Neural progenitor cell (in vitro differentiated cells): ENCODE measurements around the gene DYSF. TPM values are rescaled to one million over a fixed set of nuclear protein-coding genes. Genes with fewer than 3 reads are reported as not detected.

ENCODE experiments used
- DNase-seq: peaks from one replicate; pipeline ENCODE4 v3.0.0-alpha.2; 2016; ENCODE audit warnings: low spot score
- H2AFZ ChIP-seq: fragments of 200-600 bp; sonication (generic); replicated peaks from 2 replicates; pipeline ENCODE4 v1.6.1; 2016; ENCODE audit warnings: antibody characterized with exemption
- H3F3A ChIP-seq: fragments of 200-600 bp; sonication (generic); 2 replicates; pipeline ENCODE4 v1.6.1; 2016; ENCODE audit warnings: antibody characterized with exemption, low read depth
- H3K27ac ChIP-seq: fragments of 200-600 bp; sonication (generic); 2 replicates; pipeline ENCODE4 v1.5.1; 2016; ENCODE audit warnings: mild to moderate bottlenecking
- H3K27me3 ChIP-seq: fragments of 200-600 bp; sonication (generic); 2 replicates; pipeline ENCODE4 v1.6.1; 2016; ENCODE audit warnings: mild to moderate bottlenecking, moderate library complexity
- H3K36me3 ChIP-seq: fragments of 200-600 bp; sonication (generic); 2 replicates; pipeline ENCODE4 v1.5.1; 2016
- H3K4me1 ChIP-seq: fragments of 200-600 bp; sonication (generic); 2 replicates; pipeline ENCODE4 v1.6.1; 2016; ENCODE audit warnings: mixed run types
- H3K4me2 ChIP-seq: fragments of 200-600 bp; sonication (generic); 2 replicates; pipeline ENCODE4 v1.6.1; 2016
- H3K4me3 ChIP-seq: fragments of 200-600 bp; sonication (generic); 2 replicates; pipeline ENCODE4 v1.5.1; 2016
- H3K79me2 ChIP-seq: fragments of 200-600 bp; sonication (generic); 2 replicates; pipeline ENCODE4 v1.6.1; 2016; ENCODE audit warnings: low read depth
- H3K9ac ChIP-seq: fragments of 200-600 bp; sonication (generic); 2 replicates; pipeline ENCODE4 v1.6.1; 2016
- H3K9me3 ChIP-seq: fragments of 200-600 bp; sonication (generic); 2 replicates; pipeline ENCODE4 v1.5.1; 2016; ENCODE audit warnings: low read depth
- H4K20me1 ChIP-seq: fragments of 200-600 bp; sonication (generic); 2 replicates; pipeline ENCODE4 v1.6.1; 2016; ENCODE audit warnings: low read depth
- H3K27ac Mint-ChIP-seq: 3 replicates; pipeline ENCODE4 v1.8.0; 2021; ENCODE audit warnings: mixed read lengths
- H3K27me3 Mint-ChIP-seq: 2 replicates; pipeline ENCODE4 v1.8.0; 2022; ENCODE audit warnings: low read depth, mild to moderate bottlenecking, inconsistent platforms, moderate library complexity, mixed read lengths; ENCODE audit not compliant: insufficient read depth
- H3K36me3 Mint-ChIP-seq: 3 replicates; pipeline ENCODE4 v1.8.0; 2021; ENCODE audit warnings: mixed read lengths
- H3K4me1 Mint-ChIP-seq: 3 replicates; pipeline ENCODE4 v1.8.0; 2021; ENCODE audit warnings: mixed read lengths
- H3K4me3 Mint-ChIP-seq: 3 replicates; pipeline ENCODE4 v1.8.0; 2021; ENCODE audit warnings: mild to moderate bottlenecking, moderate library complexity, mixed read lengths
- H3K9me3 Mint-ChIP-seq: 3 replicates; pipeline ENCODE4 v1.8.0; 2020; ENCODE audit warnings: mixed read lengths
- EZH2 ChIP-seq: fragments of 200-600 bp; sonication (generic); IDR thresholded peaks from 2 replicates; pipeline ENCODE4 v1.6.1; 2017; ENCODE audit warnings: antibody characterized with exemption, mild to moderate bottlenecking, moderate library complexity
- EZH2phosphoT487 ChIP-seq: fragments of 200-600 bp; sonication (generic); IDR thresholded peaks from 2 replicates; pipeline ENCODE4 v1.6.1; 2017; ENCODE audit warnings: antibody characterized with exemption
- total RNA-seq: library from RNA; depleted of rRNA; stranded (reverse); fragments of >200 nt; gene quantifications from 2 replicates; pipeline ENCODE4 v1.2.3, GENCODE V29; 2015; ENCODE audit warnings: low replicate concordance
- TF ChIP-seq, protein P1 (sequence below): fragments of 200-600 bp; sonication (generic); IDR thresholded peaks from 2 replicates; pipeline ENCODE4 v1.5.1; 2017; ENCODE audit warnings: antibody characterized with exemption, mild to moderate bottlenecking

Gene DYSF
- total RNA-seq, 1 donor from 2014 or later: 0.39 TPM

DNA sequence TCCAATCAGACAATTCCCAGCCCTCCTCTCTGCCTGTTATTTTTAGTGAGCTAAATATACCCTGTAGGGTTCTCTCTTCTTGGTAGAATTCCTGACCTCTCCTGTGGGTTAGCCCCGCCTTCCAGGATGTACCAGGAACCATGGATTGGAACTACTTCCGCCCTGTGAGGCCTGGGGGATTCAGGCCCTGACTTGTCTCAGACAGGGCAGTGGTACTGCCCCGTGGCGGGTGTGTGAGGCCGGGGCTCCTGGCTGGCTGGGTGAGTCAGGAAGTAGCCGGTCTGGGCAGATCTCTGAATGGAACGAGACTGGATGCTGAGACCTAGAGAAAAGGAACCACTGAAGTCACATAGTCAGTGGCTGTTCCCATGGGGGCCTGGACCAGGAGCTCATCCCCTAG is 50.5 kb downstream of the DYSF start:
- no peaks in the 10 kb centered on the region for H3K4me1 Mint-ChIP-seq
- TF ChIP-seq, protein P1, sequence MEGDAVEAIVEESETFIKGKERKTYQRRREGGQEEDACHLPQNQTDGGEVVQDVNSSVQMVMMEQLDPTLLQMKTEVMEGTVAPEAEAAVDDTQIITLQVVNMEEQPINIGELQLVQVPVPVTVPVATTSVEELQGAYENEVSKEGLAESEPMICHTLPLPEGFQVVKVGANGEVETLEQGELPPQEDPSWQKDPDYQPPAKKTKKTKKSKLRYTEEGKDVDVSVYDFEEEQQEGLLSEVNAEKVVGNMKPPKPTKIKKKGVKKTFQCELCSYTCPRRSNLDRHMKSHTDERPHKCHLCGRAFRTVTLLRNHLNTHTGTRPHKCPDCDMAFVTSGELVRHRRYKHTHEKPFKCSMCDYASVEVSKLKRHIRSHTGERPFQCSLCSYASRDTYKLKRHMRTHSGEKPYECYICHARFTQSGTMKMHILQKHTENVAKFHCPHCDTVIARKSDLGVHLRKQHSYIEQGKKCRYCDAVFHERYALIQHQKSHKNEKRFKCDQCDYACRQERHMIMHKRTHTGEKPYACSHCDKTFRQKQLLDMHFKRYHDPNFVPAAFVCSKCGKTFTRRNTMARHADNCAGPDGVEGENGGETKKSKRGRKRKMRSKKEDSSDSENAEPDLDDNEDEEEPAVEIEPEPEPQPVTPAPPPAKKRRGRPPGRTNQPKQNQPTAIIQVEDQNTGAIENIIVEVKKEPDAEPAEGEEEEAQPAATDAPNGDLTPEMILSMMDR: no peak
- TF ChIP-seq EZH2phosphoT487 (no peak), EZH2 (no peak)
- H3K27me3 Mint-ChIP-seq: peaks cover 2% of the 10 kb centered on the region
- Histone ChIP-seq H3K9ac (no peak overlapping the region), H2AFZ (no peak overlapping the region), H3K27me3 (no peaks in the 10 kb centered on the region), H3K36me3 (no peaks in the 10 kb centered on the region), H3F3A (no peaks in the 10 kb centered on the region), H3K4me2 (no peak overlapping the region), H3K9me3 (no peaks in the 10 kb centered on the region), H3K27ac (no peak overlapping the region), H3K4me3 (no peak overlapping the region), H3K79me2 (no peaks in the 10 kb centered on the region), H4K20me1 (no peaks in the 10 kb centered on the region), H3K4me1 (no peaks in the 10 kb centered on the region)
- no peaks in the 10 kb centered on the region for H3K36me3 Mint-ChIP-seq
- DNase-seq: no peak
- H3K9me3 Mint-ChIP-seq: no peaks in the 10 kb centered on the region
- H3K4me3 Mint-ChIP-seq: no peak overlapping the region
- H3K27ac Mint-ChIP-seq: peak overlapping the region; percentile 4

DNA sequence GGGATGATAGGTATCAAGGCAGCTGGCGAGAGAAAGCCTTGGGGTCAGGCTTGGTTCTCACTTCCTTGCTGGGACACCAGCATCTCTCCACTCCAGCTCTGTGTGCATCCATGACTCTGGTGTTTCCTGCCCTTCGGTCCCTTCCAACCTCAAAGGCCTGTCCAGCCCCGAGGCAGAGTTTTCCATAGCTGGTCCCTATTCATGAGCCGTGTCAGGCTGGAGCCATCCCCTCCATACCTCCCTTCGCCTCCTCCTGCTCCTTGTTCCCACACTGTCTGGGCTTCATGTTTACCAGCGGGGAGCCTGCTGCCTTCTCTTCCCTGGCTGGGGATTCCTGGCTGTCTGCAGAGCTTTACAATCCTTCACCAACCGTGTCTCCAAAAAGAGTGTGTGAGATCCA is 51.2 kb downstream of the DYSF start:
- Mint-ChIP-seq H3K4me1 (no peaks in the 10 kb centered on the region), H3K36me3 (no peaks in the 10 kb centered on the region), H3K4me3 (no peak overlapping the region), H3K9me3 (no peaks in the 10 kb centered on the region), H3K27me3 (peaks cover 2% of the 10 kb centered on the region), H3K27ac (no peak overlapping the region)
- Histone ChIP-seq H3K27me3 (no peaks in the 10 kb centered on the region), H3K4me3 (no peak overlapping the region), H3K9ac (no peak overlapping the region), H3K9me3 (no peaks in the 10 kb centered on the region), H4K20me1 (no peaks in the 10 kb centered on the region), H3K27ac (no peak overlapping the region), H3K4me2 (no peak overlapping the region), H3K79me2 (no peaks in the 10 kb centered on the region), H3F3A (no peaks in the 10 kb centered on the region), H3K4me1 (no peaks in the 10 kb centered on the region), H3K36me3 (no peaks in the 10 kb centered on the region), H2AFZ (no peak overlapping the region)
- TF ChIP-seq EZH2phosphoT487: no peak
- TF ChIP-seq, protein P1: no peak
- DNase-seq: no peak

DNA sequence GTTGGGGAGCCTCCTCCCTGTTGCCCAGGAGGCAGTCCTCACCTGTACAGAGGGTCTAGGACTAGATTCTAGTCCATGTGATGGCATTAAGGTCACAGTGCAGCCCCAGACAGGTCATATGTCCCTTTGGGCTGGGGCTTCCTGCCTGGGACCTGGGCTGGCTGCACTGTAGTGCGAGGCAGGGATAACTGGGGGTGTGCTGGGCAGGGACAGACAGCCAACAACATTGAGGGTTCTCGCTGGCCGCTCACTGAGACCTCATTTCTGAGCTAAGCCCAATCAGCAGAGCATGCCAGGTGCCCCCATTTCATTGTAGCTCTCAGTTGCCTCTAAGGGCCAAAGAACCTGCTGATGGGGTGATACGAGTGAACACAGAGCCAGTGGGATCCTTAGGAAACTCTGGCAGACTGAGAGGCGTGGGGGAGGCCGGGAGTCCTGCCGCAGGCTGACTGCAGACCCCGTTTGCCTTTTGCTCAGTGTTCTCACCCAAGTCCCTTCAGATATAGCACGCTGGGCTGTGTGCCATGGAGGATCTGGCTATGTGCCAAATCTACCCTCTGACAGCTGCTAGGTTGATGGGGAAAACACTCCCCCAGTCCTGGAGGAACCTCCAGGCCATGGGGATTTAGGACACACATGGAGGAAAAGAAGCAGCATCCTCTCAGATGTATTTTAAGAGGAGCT is 51.9 kb downstream of the DYSF start:
- H3K27ac Mint-ChIP-seq: peak overlapping the region; percentile 9
- H3K4me3 ChIP-seq: no peak overlapping the region
- H3K9me3 ChIP-seq: no peaks in the 10 kb centered on the region
- no peak overlapping the region for H3K9ac ChIP-seq
- H4K20me1 ChIP-seq: no peaks in the 10 kb centered on the region
- no peaks in the 10 kb centered on the region for H3K4me1 ChIP-seq
- H3K4me1 Mint-ChIP-seq: no peaks in the 10 kb centered on the region
- DNase-seq: no peak
- H2AFZ ChIP-seq: no peak overlapping the region
- no peaks in the 10 kb centered on the region for H3K27me3 ChIP-seq
- no peak overlapping the region for H3K27ac ChIP-seq
- H3K79me2 ChIP-seq: no peaks in the 10 kb centered on the region
- H3F3A ChIP-seq: no peaks in the 10 kb centered on the region
- no peak overlapping the region for H3K4me2 ChIP-seq
- no peaks in the 10 kb centered on the region for H3K9me3 Mint-ChIP-seq
- no peaks in the 10 kb centered on the region for H3K36me3 ChIP-seq
- H3K36me3 Mint-ChIP-seq: no peaks in the 10 kb centered on the region
- H3K27me3 Mint-ChIP-seq: peaks cover 2% of the 10 kb centered on the region
- no peak overlapping the region for H3K4me3 Mint-ChIP-seq
- TF ChIP-seq EZH2 (no peak), EZH2phosphoT487 (no peak)
- TF ChIP-seq, protein P1: no peak
